ENCODE data around the gene GALNT14. TPM values are rescaled to one million over a fixed set of nuclear protein-coding genes. Genes with fewer than 3 reads are reported as not detected.

GALNT14 gene
- total RNA-seq, 1 experiment from 2014 or later = 68.4 TPM

GRCh38 chr2:30975156-30975555 is 163.1 kb downstream of the GALNT14 start:
- no peak for DNase-seq (ENCODE audit: low spot score)

GRCh38 chr2:30974554-30974953 is 163.7 kb downstream of the GALNT14 start:
- DNase-seq (ENCODE audit: low spot score) = no peak

- no peak for DNase-seq (ENCODE audit: low spot score)
Measured at GRCh38 chr2:30974092-30974491, 164.1 kb downstream of the GALNT14 start.

GRCh38 chr2:30971231-30972025 is 166.8 kb downstream of the GALNT14 start:
- DNase-seq (ENCODE audit: low spot score) = no peak

- no peak for DNase-seq (ENCODE audit: low spot score)
Measured at GRCh38 chr2:30968660-30969397, 169.4 kb downstream of the GALNT14 start.

- no peak for DNase-seq (ENCODE audit: low spot score)
Measured at GRCh38 chr2:30966786-30967185, 171.5 kb downstream of the GALNT14 start.

GRCh38 chr2:30965022-30965531 is 173.2 kb downstream of the GALNT14 start:
- no peak for DNase-seq (ENCODE audit: low spot score)

GRCh38 chr2:30964334-30965005 is 173.8 kb downstream of the GALNT14 start:
- no peak for DNase-seq (ENCODE audit: low spot score)

- DNase-seq (ENCODE audit: low spot score) = no peak
Measured at GRCh38 chr2:30963184-30963583, 175.1 kb downstream of the GALNT14 start.

GRCh38 chr2:30960213-30960612 is 178.0 kb downstream of the GALNT14 start:
- no peak for DNase-seq (ENCODE audit: low spot score)

GRCh38 chr2:30959653-30960052 is 178.6 kb downstream of the GALNT14 start:
- DNase-seq (ENCODE audit: low spot score) = no peak

- no peak for DNase-seq (ENCODE audit: low spot score)
Measured at GRCh38 chr2:30958918-30959265, 179.3 kb downstream of the GALNT14 start.

GRCh38 chr2:30958193-30958917 is 179.9 kb downstream of the GALNT14 start:
- DNase-seq (ENCODE audit: low spot score) = no peak

- DNase-seq (ENCODE audit: low spot score) = no peak
Measured at GRCh38 chr2:30957591-30957990, 180.6 kb downstream of the GALNT14 start.

GRCh38 chr2:30956995-30957394 is 181.2 kb downstream of the GALNT14 start:
- DNase-seq (ENCODE audit: low spot score) = no peak

- DNase-seq (ENCODE audit: low spot score) = no peak
Measured at GRCh38 chr2:30955516-30956132, 182.6 kb downstream of the GALNT14 start.

- DNase-seq (ENCODE audit: low spot score) = no peak
Measured at GRCh38 chr2:30950339-30950738, 187.9 kb downstream of the GALNT14 start.

GRCh38 chr2:30949435-30949834 is 188.8 kb downstream of the GALNT14 start:
- DNase-seq (ENCODE audit: low spot score) = no peak

GRCh38 chr2:30948857-30949256 is 189.4 kb downstream of the GALNT14 start:
- no peak for DNase-seq (ENCODE audit: low spot score)

- no peak for DNase-seq (ENCODE audit: low spot score)
Measured at GRCh38 chr2:30948130-30948529, 190.1 kb downstream of the GALNT14 start.

GRCh38 chr2:30947686-30948085 is 190.6 kb downstream of the GALNT14 start:
- no peak for DNase-seq (ENCODE audit: low spot score)
